GM21515 (cell line): Measurements from ENCODE around the gene SPEF1.
A peak's percentile ranks its signal among the peaks of the same experiment; 100 is the strongest.
"Not testable (repeated sequence)": the region's sequence is repeated elsewhere in the genome, so short reads cannot be mapped to it uniquely, and the experiment has no call there.

ENCODE experiments used
- ATAC-seq: cut with Tn5 transposase; IDR thresholded peaks from one replicate; pipeline ENCODE4 v1.9.1; 2021; ENCODE audit not compliant: unreplicated experiment

The SPEF1 gene

DNA sequence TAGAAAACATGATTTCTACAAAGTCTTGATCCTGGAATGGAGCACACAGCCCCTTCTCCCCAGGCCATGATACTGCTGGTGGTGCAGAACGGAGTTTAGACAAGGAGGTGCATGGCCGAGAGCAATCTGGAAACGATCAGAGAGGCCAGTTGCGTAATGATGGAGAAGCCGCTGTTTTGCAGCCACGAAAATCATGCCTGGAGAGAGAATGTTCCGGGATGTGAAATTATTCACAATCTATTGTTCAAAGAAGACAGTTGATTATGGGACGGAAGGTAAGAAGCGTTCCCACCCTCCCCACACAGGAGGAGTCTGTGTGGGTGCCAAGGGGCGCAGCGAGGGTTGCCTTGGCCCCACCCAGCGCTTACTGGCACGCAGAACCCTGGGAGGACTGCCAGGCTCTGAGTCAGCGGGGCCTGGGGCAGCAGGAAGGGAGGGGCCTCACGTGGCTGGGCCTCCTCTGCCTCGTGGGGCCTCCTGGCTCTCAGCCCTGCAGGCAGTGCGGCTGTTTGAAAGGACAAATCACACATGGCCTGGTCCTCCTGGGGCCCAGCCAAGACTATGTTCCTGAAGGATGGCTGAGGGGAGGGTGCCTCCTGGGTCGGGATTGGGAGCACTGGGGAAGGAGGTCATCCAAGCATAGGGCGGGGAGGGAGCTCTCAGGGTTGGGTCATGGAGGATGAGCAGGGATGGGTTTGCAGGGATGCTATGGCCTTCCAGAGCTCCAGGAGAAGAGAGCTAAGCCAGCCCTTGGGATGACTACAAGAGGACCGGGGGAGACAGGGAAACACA is 30.4 kb upstream of the SPEF1 start:
- no peak for ATAC-seq

DNA sequence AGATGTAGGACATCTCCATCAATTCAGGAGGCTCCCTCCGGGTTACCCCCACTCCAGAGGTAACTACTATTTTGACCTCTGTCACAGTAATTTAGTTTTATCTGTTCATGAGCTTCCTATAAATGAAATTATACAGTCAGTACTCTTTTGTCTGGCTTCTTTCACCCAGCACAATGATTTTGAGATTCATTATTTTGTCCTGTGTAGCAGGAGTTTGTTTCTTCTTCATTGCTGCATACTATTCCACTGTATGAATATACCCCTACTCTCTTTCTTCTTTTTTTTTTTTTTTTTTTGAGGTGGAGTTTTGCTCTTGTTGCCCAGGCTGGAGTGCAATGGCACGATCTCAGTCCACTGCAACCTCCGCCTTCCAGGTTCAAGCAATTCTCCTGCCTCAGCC is 27.3 kb upstream of the SPEF1 start:
- ATAC-seq: no peak

DNA sequence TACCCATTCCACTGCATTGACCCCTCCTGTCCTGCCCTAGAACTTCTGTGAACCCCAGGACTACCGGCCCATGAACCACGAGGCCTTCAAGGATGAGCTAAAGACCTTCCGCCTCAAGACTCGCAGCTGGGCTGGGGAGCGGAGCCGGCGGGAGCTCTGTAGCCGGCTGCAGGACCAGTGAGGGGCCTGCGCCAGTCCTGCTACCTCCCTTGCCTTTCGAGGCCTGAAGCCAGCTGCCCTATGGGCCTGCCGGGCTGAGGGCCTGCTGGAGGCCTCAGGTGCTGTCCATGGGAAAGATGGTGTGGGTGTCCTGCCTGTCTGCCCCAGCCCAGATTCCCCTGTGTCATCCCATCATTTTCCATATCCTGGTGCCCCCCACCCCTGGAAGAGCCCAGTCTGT is 23.5 kb upstream of the SPEF1 start:
- ATAC-seq: no peak

DNA sequence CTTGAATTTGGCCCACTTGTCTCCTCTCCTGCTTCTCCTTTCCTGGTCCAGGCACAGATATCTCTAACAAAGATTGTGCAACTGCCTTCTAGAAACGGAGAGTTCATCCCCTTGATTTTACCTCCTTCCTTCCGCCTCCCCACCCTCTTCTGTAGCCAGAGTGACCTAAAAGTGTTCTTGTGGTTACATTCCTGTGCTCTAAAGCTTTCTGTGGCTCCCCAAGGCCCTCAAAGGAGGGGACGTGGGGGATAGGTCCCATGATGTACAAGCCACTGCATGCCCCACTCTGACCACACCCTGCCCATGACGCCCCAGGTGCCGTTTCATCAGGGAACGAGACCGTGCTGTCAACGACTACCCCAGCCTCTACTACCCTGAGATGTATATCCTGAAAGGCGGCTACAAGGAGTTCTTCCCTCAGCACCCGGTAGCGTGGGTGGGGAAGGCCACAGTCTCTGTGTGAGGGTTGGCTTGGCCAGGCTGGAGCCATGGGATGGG is 23.1 kb upstream of the SPEF1 start:
- no peak for ATAC-seq

DNA sequence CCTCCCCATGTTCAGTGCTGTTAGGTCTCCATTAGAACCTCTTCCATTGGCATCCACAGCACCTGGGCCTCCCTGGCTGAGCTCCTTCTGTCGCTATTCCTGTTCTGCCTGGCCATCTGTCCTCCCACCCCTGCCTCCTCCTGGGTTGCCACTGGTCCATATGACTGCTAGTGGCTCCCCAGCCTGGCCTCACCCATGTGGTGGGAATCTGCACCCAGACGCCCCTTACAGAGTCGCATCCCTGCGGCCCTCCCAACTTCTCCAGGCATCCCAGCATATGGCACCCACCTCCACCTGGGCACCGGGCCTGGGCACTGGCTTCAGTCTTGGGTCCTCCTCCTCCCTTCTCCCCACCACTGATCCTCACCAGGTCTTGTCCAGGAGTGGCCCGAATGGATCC is 22.6 kb upstream of the SPEF1 start:
- no peak for ATAC-seq

DNA sequence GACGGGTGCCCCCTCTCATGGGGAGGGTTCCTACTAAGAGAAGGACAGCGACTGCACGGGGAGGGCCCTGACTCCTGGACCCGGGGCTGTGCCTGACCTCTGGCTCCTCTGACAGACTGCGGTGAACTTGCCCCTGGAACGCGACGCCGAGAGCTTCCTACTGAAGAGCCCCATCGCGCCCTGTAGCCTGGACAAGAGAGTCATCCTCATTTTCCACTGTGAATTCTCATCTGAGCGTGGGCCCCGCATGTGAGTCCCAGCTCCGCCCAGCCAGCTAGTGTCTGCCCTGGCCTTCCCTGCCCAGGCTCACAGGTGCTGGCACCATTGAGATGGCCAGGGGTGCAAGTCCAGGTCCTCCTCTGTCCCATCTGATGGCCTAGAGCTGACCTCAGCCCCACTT is 22.0 kb upstream of the SPEF1 start:
- no peak for ATAC-seq

DNA sequence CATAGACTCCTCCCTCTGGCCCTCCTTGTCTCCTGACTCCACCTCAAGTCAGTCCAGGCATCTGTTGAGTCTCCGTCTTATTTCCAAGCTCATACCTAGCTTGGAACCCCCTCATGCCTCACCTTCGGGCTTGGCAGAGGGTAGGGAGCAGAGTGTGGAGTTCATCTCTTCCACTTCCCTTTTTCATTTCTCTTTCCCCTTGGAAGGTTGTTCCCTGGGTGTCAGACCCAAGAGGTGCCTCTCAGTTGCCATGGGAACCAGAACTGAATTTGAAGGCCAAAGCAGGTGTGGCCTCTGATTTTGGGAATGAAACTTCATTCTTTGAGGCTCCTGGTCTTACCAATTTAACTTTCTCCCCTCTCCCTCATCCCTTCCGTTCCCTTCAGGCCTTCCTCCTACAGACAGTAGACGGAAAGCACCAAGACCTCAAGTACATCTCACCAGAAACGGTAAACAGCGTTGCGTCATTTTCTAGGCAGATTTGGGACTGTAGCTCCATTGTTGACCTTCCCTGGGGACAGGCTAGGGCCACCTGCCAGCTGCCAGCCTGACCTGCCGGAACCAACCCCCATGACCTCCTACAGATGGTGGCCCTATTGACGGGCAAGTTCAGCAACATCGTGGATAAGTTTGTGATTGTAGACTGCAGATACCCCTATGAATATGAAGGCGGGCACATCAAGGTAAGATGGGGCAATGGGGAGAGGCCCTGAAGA is 21.4 kb upstream of the SPEF1 start:
- ATAC-seq: no peak

DNA sequence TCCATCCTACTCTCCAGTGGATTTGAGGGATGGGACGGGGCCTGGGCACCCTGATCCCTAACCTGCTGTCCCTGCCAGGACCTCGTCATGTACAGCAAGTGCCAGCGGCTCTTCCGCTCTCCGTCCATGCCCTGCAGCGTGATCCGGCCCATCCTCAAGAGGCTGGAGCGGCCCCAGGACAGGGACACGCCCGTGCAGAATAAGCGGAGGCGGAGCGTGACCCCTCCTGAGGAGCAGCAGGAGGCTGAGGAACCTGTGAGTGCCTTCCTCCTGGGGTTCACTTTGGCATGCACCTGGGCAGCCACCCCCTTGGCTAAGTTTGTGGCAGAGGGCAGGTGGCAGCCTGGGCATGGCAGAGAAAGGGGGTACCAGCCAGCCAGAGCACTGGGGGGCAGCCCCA is 20.6 kb upstream of the SPEF1 start:
- no peak for ATAC-seq

DNA sequence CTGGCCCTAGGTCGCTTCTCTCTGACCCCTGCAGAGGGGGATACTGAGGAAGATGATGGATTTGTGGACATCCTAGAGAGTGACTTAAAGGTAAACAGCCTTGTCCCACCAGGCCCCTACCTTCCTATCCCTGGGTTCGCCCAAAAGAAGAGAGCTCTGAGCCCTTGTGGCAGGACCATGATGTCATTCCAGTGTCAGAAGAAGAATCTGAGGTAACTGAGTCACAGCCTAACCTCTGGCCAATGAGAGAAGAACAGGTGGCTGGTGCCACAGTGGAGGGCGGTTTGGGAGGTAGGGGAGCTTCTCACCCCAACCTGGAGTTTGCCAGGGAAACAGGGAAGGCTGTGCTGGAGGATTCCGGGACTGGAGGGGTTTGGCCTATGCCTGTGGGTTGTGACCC is 20.1 kb upstream of the SPEF1 start:
- ATAC-seq: no peak

DNA sequence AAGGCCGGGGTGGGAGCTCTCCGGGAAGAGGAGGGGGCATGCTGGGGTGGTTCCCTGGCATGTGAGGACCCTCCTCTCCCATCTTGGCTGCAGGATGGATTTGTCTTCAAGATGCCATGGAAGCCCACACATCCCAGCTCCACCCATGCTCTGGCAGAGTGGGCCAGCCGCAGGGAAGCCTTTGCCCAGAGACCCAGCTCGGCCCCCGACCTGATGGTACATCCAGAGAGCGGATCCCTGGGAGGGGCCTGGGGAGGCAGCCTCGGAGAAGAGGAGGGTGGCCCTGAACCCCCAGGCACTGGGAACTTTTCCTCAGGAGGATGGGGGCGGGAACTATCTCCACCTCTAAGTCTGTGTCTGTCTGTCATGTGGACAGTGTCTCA is 19.6 kb upstream of the SPEF1 start:
- ATAC-seq: no peak

DNA sequence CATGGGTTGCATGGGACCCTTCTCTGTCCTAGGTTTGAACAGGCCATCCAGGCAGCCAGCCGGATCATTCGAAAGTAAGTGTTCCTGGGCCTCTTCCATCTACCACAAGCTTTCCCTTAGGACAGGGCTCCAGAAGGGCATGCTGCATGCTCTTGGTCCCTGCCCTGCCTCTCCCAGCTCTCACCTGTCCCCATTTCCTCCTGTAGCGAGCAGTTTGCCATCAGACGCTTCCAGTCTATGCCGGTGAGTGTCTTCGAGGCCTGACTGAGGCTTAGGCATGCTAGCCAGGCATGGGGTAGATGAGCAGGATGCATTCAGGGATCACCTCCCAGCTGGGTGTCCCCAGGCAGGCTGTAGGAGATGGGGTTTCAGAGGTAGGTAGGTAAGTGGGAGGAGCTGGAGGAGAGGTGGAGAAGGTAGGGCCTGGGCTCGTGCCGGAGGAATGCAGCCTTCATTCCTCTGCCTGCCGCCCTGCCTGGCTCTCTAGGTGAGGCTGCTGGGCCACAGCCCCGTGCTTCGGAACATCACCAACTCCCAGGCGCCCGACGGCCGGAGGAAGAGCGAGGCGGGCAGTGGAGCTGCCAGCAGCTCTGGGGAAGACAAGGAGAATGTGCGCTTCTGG is 19.1 kb upstream of the SPEF1 start:
- no peak for ATAC-seq

DNA sequence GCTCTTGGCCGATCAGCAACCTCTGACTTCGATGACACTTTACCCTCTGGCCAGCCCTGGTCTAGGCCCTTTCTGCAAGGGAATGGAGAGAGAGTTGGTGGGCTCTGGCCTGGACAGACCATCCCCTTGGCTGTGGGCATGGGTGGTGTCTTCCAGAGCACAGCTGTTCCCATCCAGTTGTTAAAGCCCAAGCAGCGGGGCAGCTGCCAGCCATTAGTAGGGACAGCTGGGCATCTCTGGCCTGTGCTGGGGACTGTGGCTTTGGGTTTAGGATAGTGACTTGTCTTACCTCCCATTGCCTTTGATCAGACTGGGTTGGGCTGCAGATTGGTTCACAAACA is 17.6 kb upstream of the SPEF1 start:
- ATAC-seq: no peak

DNA sequence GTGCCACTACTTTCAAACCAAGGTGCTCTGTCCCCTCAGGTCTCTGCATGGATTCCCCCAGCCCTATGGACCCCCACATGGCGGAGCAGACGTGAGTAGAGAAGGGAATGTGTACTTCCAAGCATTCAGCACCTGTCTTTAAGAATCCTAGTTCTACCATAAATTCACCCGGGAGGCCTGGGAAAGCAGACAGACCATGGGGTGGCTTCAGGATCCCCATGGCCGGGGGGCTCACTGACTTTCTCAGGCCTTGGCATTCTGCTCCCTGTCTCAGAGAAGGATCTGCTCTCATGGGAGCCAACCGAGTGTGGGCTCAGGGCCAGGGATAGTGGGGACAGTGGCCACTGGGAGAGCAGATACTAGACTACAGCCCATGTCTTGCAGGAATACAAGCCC is 17.1 kb upstream of the SPEF1 start:
- no peak for ATAC-seq

DNA sequence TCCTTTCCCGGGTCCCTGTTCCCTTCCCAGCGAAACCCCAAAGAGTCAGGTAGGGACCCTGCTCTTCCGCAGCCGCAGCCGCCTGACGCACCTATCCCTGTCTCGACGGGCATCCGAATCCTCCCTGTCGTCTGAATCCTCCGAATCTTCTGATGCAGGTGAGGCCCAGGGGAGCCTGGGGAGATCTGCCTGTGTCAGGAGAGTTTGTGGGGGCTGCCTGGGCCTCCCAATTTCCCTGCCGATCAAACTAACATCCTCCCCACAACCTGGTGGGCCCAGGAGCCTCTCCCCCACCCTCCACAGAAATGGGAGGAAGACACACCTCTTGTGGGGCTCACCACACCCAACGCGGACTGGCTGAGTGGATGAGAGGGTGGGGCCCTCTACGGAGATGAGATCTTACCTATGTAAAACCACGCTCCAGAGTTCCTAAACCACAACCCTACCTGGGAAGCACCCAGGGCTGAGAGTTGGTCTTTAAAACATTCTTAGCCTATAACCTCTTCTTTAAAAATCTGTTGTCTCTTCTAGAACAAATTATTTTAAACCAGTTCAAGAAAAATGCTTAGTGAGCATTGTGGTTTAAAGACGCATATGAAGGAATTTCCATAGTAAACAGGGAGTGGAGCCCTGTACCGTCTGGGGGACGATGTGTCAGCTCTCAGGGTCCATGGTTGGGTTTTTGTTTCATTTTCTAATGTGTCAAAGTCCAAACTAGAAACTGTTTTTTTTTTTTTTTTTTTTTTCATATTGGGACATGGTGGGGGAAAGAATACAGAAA is 16.5 kb upstream of the SPEF1 start:
- no peak for ATAC-seq

DNA sequence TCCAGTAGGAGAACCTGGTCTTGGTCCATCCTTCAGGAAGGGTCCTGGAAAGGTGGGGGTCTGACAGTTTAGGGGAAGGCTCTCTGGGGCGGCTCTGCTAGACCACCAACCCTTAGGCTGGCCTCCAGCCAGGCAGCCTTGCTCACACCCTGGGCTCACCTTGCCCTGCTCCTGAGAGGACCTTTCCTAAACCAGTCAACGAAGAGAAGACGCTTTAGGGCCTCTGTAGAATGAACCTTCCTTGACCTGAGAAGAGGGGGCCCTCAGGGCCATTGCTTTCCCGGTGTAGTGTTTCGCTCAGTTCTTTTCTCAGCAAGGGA is 15.9 kb upstream of the SPEF1 start:
- ATAC-seq: no peak

DNA sequence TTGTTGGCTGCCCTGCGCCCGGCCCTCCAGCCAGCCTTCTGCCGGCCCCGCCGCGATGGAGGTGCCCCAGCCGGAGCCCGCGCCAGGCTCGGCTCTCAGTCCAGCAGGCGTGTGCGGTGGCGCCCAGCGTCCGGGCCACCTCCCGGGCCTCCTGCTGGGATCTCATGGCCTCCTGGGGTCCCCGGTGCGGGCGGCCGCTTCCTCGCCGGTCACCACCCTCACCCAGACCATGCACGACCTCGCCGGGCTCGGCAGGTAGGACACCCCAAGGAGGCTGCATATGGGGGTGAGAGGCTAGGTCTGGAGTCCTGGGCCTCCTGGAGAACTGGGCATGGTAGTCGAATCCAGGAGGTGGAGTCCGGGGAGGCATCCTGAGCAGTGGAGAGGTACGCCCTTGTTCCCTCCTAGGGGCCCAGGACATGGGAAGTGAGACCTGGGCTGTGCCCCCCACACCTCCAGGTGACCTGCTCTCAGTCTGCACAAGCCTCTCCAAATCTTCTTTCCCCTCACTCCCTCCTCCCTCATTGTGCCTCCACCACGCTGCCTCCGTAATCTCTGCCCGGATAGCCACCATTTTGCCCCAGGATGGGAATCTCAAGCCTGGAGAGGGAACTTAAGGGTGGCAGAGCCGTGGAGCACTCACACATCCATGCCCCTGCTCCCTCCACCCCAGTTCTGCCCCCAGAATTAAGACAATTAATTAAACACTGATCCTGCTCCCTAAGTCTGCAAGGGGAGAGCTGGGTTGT is 15.4 kb upstream of the SPEF1 start:
- no peak for ATAC-seq

DNA sequence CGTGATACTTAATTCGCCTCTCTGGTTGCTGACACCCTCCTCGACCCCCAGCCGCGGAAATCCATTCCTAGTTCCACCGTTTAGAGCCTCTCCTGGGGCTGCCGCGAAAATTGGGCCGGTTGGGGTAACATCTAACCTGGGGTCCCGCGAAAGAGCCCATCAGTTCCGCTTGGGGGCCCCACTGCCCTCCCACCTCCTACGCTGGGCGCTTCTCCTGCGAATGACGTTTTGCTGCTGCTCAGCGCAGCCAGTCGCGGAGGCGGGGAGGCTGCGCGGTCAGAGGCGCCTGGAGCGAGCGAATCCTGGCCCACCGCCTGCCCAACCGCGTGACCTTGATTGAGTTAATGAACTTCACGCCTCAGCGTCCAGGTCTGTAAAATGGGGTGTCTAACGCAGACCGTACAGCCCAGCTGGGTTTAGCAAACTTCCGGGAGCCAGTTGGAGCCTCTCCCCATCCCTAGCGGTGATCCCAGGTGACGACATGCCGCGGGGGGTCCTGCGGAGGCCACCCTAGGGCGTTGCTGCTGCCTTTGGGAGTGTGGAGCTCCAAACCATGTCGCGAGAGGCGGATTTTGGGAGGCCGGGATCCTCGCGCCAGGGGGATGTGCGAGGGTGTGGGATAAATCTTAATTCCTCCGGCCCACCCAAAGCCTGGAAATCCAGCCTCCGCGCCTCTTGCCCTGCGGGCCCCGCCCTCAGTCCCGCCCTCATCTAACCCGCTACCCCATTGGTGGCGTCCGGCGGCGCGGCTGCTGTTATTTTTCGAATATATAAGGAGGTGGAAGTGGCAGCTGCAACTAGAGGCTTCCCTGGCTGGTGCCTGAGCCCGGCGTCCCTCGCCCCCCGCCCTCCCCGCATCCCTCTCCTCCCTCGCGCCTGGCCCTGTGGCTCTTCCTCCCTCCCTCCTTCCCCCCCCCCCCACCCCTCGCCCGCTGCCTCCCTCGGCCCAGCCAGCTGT is 14.5 kb upstream of the SPEF1 start, which contains the start of gene CDC25B:
Gene CDC25B, plus strand, starts transcription at position 800 of the 958 bp plus-strand sequence. CDS start 222 bp downstream, outside the sequence.
- peak; percentile 60 for ATAC-seq

DNA sequence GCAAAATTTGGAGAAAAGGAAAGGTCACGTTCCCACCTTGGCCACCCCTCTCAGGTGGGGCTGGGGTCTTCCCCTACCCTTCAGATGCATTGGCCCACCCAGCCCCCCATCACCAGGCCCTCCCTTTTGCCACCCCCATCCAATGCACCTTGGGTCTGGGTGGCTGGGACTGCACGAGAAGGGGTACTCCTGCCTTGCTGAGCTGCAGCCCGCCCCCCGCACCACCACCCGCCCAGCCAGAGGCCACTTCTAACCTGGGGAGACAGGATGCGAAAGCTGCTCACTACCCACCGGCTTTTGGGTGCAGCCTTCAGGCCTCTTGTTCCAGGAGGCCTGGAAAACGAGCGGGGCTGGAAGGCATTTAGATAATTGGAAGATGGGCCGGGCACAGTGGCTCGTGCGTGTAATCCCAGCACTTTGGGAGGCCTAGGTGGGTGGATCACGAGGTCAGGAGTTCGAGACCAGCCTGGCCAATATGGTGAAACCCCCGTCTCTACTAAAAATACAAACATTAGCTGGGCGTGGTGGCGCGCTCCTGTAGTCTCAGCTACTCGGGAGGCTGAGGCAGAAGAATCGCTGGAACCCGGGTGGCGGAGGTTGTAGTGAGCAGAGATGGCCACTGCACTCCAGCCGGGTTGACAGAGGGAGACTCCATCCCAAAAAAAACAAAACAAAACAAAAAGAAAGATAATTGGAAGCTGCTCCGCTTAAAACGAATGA is 13.6 kb upstream of the SPEF1 start:
- ATAC-seq: no peak

DNA sequence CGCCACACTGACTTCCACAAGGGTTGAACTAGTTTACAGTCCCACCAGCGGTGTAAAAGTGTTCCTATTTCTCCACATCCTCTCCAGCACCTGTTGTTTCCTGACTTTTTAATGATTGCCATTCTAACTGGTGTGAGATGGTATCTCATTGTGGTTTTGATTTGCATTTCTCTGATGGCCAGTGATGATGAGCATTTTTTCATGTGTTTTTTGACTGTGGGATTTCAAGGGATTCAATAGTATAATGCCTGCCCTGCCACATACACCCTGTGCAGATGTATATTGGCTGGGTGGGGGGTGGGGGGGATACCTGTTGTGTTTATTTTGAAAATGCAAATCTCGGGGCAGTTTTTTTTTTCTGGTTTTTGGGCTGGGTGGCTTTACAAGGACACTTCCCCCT is 12.9 kb upstream of the SPEF1 start:
- ATAC-seq: not testable (repeated sequence)
